ENCODE data around the gene MRPL37. TPM values are rescaled to one million over a fixed set of nuclear protein-coding genes. Genes with fewer than 3 reads are reported as not detected.
"Not testable (repeated sequence)": the region's sequence is repeated elsewhere in the genome, so short reads cannot be mapped to it uniquely, and the experiment has no call there.

MRPL37 gene
- total and polyA plus RNA-seq, 12 donors, result 33.0 to 97.4 (median 88.7) TPM

DNA sequence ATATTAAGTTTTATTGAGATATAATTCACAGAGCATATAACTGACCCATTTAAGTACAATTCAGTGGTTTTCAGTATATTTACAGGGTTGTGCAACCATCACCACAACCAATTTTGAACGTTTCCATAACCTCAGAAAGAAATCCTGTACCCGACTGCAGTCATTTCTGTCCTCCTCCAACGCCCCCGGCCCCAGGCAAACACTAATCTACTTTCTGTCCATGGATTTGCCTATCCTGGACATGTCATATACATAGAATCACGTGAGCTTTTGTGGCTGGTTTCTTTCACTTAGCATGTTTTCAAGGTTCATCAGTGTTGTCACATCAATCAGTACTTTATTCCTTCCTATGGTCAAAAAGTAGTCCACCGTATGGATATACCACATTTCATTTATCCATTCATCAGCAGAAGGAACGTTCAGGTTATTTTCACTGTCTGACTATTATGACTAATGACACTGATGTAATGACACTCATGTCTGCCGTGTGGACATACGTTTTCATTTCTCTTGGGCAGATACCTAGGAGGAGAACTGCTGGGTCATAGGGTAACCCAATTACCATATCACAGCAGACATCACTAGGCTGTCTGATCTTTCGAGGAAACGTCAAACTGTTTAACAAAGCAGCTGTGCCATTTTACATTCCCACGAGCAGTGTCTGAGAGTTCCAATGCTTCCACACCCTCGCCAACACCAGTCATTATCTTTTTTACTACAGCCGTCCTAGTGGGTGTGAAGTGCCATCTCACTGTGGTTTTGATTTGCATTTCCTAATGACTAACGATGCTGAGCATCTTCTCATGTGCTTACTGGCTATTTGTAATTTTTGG, 30.8 kb downstream of the MRPL37 start:
- DNase-seq (no peak), ATAC-seq (no peak)
- no peaks in the 10 kb centered on the region for H3K9me3 ChIP-seq
- no peaks in the 10 kb centered on the region for H3K27me3 ChIP-seq
- H3K36me3 ChIP-seq, result peaks cover 0 to 33% (median 0%) of the 10 kb centered on the region in 9 donors
- no peak overlapping the region for H3K27ac ChIP-seq
- TF ChIP-seq CTCF (IDR thresholded peaks at IDR 0.05), result no peak
- H3K4me3 ChIP-seq, result no peak overlapping the region
- H3K4me1 ChIP-seq, result peaks cover 0 to 40% (median 8%) of the 10 kb centered on the region in 9 donors
- WGBS, 2 donors, result 82 to 85% methylated on average over 15 of the region's 15 CpGs
- intact Hi-C loops (cut with DNase I), result no loop called here

DNA sequence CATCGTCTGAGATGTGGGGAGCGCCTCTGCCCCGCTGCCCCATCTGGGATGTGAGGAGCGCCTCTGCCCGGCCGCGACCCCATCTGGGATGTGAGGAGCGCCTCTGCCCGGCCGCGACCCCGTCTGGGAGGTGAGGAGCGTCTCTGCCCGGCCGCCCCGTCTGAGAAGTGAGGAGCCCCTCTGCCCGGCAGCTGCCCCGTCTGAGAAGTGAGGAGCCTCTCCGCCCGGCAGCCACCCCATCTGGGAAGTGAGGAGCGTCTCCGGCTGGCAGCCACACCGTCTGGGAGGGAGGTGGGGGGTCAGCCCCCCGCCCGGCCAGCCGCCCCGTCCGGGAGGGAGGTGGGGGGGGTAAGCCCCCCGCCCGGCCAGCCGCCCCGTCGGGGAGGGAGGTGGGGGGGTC, 33.2 kb downstream of the MRPL37 start:
- H3K27ac ChIP-seq; ATAC-seq; H3K9me3 ChIP-seq; H3K4me3 ChIP-seq; intact Hi-C loops (cut with DNase I); DNase-seq; H3K27me3 ChIP-seq: not testable (repeated sequence)
- peaks cover 0 to 38% (median 12%) of the 10 kb centered on the region in 9 donors for H3K36me3 ChIP-seq
- 97 to 100% methylated on average over 6 to 32 of the region's 33 CpGs for WGBS, 2 donors
- H3K4me1 ChIP-seq, result peaks cover 0 to 29% (median 8%) of the 10 kb centered on the region in 9 donors

DNA sequence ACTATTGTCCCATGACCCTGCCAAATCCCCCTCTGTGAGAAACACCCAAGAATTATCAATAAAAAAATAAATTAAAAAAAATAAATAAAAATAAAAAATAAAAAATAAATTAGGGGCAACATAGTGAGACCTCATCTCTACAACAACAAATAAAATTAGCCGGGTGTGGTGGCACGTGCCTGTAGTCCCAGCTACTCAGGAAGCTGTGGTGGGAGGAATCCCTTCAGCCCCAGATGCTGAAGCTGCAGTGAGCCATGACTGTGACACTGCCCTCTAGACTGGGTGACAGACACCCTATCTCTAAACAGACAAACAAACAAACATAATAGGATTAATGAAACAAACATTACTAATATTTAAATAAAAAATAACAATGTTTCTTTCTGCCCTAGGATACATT, 34.3 kb downstream of the MRPL37 start:
- Histone ChIP-seq H3K36me3 (peaks cover 0 to 42% (median 16%) of the 10 kb centered on the region in 9 donors), H3K27ac (no peak overlapping the region), H3K4me1 (peaks cover 0 to 22% (median 5%) of the 10 kb centered on the region in 9 donors), H3K27me3 (no peaks in the 10 kb centered on the region), H3K9me3 (no peaks in the 10 kb centered on the region), H3K4me3 (no peak overlapping the region)
- intact Hi-C loops (cut with DNase I), result no loop called here
- WGBS, 2 donors, result 81 to 83% methylated on average over 2 of the region's 2 CpGs
- DNase-seq, result no peak
- no peak for TF ChIP-seq CTCF (IDR thresholded peaks at IDR 0.05)
- ATAC-seq, result no peak

GRCh38 chr1:54237586-54237985, 37.6 kb downstream of the MRPL37 start:
- ATAC-seq (no peak), DNase-seq (no peak)
- intact Hi-C loops (cut with DNase I), result no loop called here
- Histone ChIP-seq H3K36me3 (peaks cover 0 to 68% (median 16%) of the 10 kb centered on the region in 9 donors), H3K9me3 (no peaks in the 10 kb centered on the region), H3K4me3 (no peak overlapping the region), H3K4me1 (peaks cover 0 to 4% (median 0%) of the 10 kb centered on the region in 9 donors), H3K27me3 (no peaks in the 10 kb centered on the region), H3K27ac (no peak overlapping the region)
- WGBS, 2 donors, result 92 to 96% methylated on average over 10 of the region's 10 CpGs
- no peak for TF ChIP-seq CTCF (IDR thresholded peaks at IDR 0.05)

Measured in heart right ventricle (tissue), 16 donors.